Measurements from ENCODE around the gene ETHE1.

- no peak for TF ChIP-seq EZH2 (IDR thresholded peaks at IDR 0.05; ENCODE audit: borderline replicate concordance, low read depth, low read length, severe bottlenecking)
- TF ChIP-seq CTCF (IDR thresholded peaks at IDR 0.05; ENCODE audit: borderline replicate concordance, extremely low read depth, low read length, poor library complexity, severe bottlenecking): no peak
These were observed 28.7 kb downstream of the ETHE1 start for GRCh38 chr19:43498233-43498842.
